ENCODE results near the gene CDCP1.

GRCh38 chr3:45137656-45138181, 8.5 kb downstream of the CDCP1 start:
- TF ChIP-seq POLR2A (IDR thresholded peaks at IDR 0.05), result no peak
- TF ChIP-seq CTCF (IDR thresholded peaks at IDR 0.05), result no peak
